ENCODE measurements around the gene BHLHE23.

BHLHE23 gene

GRCh38 chr20:63007646-63008488, 1.1 kb upstream of the BHLHE23 start:
- ChIA-PET CTCF (interaction anchor here (0.6 to 2.7 kb wide), 13 partner anchors 17 to 179 kb away, joined by 3 to 19 read pairs (median 8); no protein-coding TSS in a partner anchor), POLR2A (ENCODE audit: low non-redundant PET) (no interaction called here)
- DNase-seq (ENCODE audit: low spot score), result no peak
- H3K27ac ChIP-seq, result no peak overlapping the region
- TF ChIP-seq CTCF (conservative IDR thresholded peaks at IDR 0.05; ENCODE audit: low read depth), result no peak

GRCh38 chr20:63007360-63007645, 539 bp upstream of the BHLHE23 start:
- no peak for DNase-seq (ENCODE audit: low spot score)
- H3K27ac ChIP-seq, result no peak overlapping the region
- ChIA-PET POLR2A (ENCODE audit: low non-redundant PET) (no interaction called here), CTCF (interaction anchor here (0.8 to 2.7 kb wide), 2 partner anchors 27 to 35 kb away, joined by 4 to 16 read pairs; no protein-coding TSS in a partner anchor)
- no peak for TF ChIP-seq CTCF (conservative IDR thresholded peaks at IDR 0.05; ENCODE audit: low read depth)

- no peak for DNase-seq (ENCODE audit: low spot score)
- ChIA-PET CTCF (interaction anchor here (0.6 to 2.7 kb wide), 7 partner anchors 25 to 240 kb away, joined by 3 to 16 read pairs (median 3); no protein-coding TSS in a partner anchor), POLR2A (ENCODE audit: low non-redundant PET) (no interaction called here)
- H3K27ac ChIP-seq, result no peak overlapping the region
- TF ChIP-seq CTCF (conservative IDR thresholded peaks at IDR 0.05; ENCODE audit: low read depth), result no peak
Observed at GRCh38 chr20:63005862-63006539, 763 bp downstream of the BHLHE23 start.

GRCh38 chr20:63005365-63005861, 1.4 kb downstream of the BHLHE23 start:
- no peak for DNase-seq (ENCODE audit: low spot score)
- TF ChIP-seq CTCF (conservative IDR thresholded peaks at IDR 0.05; ENCODE audit: low read depth), result no peak
- ChIA-PET CTCF (interaction anchor here (0.6 to 2.7 kb wide), 6 partner anchors 10 to 240 kb away, joined by 3 to 16 read pairs (median 3); no protein-coding TSS in a partner anchor), POLR2A (ENCODE audit: low non-redundant PET) (no interaction called here)
- no peak overlapping the region for H3K27ac ChIP-seq

GRCh38 chr20:63004607-63005364, 2.0 kb downstream of the BHLHE23 start:
- H3K27ac ChIP-seq, result no peak overlapping the region
- no peak for DNase-seq (ENCODE audit: low spot score)
- no peak for TF ChIP-seq CTCF (conservative IDR thresholded peaks at IDR 0.05; ENCODE audit: low read depth)
- POLR2A ChIA-PET (ENCODE audit: low non-redundant PET), result no interaction called here
- CTCF ChIA-PET, result interaction anchor here (0.9 to 2.7 kb wide), 4 partner anchors 11 to 51 kb away, joined by 3 to 16 read pairs (median 3); no protein-coding TSS in a partner anchor

- no peak for TF ChIP-seq CTCF (conservative IDR thresholded peaks at IDR 0.05; ENCODE audit: low read depth)
- no peak overlapping the region for H3K27ac ChIP-seq
- POLR2A ChIA-PET (ENCODE audit: low non-redundant PET), result interaction anchor here (0.7 kb wide), 1 partner anchor 75 kb away, joined by 5 read pairs; no protein-coding TSS in a partner anchor
- CTCF ChIA-PET, result interaction anchor here (0.6 to 3.4 kb wide), 3 partner anchors 31 to 201 kb away, joined by 3 to 21 read pairs (median 3); no protein-coding TSS in a partner anchor
- no peak for DNase-seq (ENCODE audit: low spot score)
Observed at GRCh38 chr20:63003546-63003945, 3.2 kb downstream of the BHLHE23 start.

Measured in RWPE1 (cell line).